ENCODE results near the gene DNAH14.

GRCh38 chr1:225428068-225428880, 498.8 kb downstream of the DNAH14 start:
- no peak; the same call in 1 of the 2 replicates for TF ChIP-seq MXD4 (CRISPR knock-in tag; IDR thresholded peaks at IDR 0.05)
- TF ChIP-seq NFE2 (CRISPR knock-in tag; IDR thresholded peaks at IDR 0.05): peak; percentile 84; the same call in 1 of the 2 replicates
- TF ChIP-seq ZNF543 (CRISPR knock-in tag; IDR thresholded peaks at IDR 0.05): no peak
- TF ChIP-seq TMF1 (CRISPR knock-in tag; IDR thresholded peaks at IDR 0.05; ENCODE audit: low read depth): peak; percentile 16; the same call in 1 of the 2 replicates
- TF ChIP-seq FIP1L1 (IDR thresholded peaks at IDR 0.05; ENCODE audit: borderline replicate concordance, insufficient read depth, low read depth, low read length): no peak
- no peak for TF ChIP-seq RELA (CRISPR knock-in tag; IDR thresholded peaks at IDR 0.05)
- TF ChIP-seq SIN3A (IDR thresholded peaks at IDR 0.05; ENCODE audit: borderline replicate concordance, low read depth, low read length): 0 out of 2 replicates have a peak, but pooled peaks have one; percentile 5
- peak; percentile 44; the same call in 1 of the 2 replicates for TF ChIP-seq TBX2 (CRISPR knock-in tag; IDR thresholded peaks at IDR 0.05; ENCODE audit: borderline replicate concordance)
- TF ChIP-seq, protein P1, sequence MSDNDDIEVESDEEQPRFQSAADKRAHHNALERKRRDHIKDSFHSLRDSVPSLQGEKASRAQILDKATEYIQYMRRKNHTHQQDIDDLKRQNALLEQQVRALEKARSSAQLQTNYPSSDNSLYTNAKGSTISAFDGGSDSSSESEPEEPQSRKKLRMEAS (IDR thresholded peaks at IDR 0.05): peak; percentile 82
- TF ChIP-seq, protein P2, sequence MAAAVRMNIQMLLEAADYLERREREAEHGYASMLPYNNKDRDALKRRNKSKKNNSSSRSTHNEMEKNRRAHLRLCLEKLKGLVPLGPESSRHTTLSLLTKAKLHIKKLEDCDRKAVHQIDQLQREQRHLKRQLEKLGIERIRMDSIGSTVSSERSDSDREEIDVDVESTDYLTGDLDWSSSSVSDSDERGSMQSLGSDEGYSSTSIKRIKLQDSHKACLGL (CRISPR knock-in tag; IDR thresholded peaks at IDR 0.05): no peak
